Immature natural killer cell (primary cell): ENCODE results near the gene TXNRD2. TPM values are rescaled to one million over a fixed set of nuclear protein-coding genes. Genes with fewer than 3 reads are reported as not detected.
"Not testable (repeated sequence)": the region's sequence is repeated elsewhere in the genome, so short reads cannot be mapped to it uniquely, and the experiment has no call there.

Source experiments
- DNase-seq, 3 donors: peaks; one replicate each; pipeline ENCODE4 v3.0.0; 2022; ENCODE audit warnings: mixed read lengths in 1 of 3
- H3K27ac Mint-ChIP-seq, 6 donors: one replicate each; pipeline ENCODE4 v1.8.0; 2020; ENCODE audit warnings: mixed read lengths in 6 of 6, mild to moderate bottlenecking in 5 of 6, inconsistent platforms in 4 of 6, moderate library complexity in 3 of 6
- H3K27me3 Mint-ChIP-seq, 3 donors: one replicate each; pipeline ENCODE4 v1.8.0; 2020 to 2021; ENCODE audit warnings: low read depth in 3 of 3, mild to moderate bottlenecking in 3 of 3, mixed read lengths in 3 of 3, moderate library complexity in 3 of 3, inconsistent platforms in 1 of 3
- H3K36me3 Mint-ChIP-seq, 3 donors: one replicate each; pipeline ENCODE4 v1.8.0; 2020; ENCODE audit warnings: mixed read lengths in 3 of 3, inconsistent platforms in 2 of 3, mild to moderate bottlenecking in 2 of 3
- H3K4me1 Mint-ChIP-seq, 2 donors: one replicate each; pipeline ENCODE4 v1.8.0; 2020; ENCODE audit warnings: inconsistent platforms in 2 of 2, mild to moderate bottlenecking in 2 of 2, mixed read lengths in 2 of 2, moderate library complexity in 1 of 2
- H3K4me3 Mint-ChIP-seq, 5 donors: one replicate each; pipeline ENCODE4 v1.8.0; 2020; ENCODE audit warnings: mild to moderate bottlenecking in 5 of 5, mixed read lengths in 5 of 5, inconsistent platforms in 3 of 5, moderate library complexity in 3 of 5
- H3K9me3 Mint-ChIP-seq, 6 donors: one replicate each; pipeline ENCODE4 v1.8.0; 2020; ENCODE audit warnings: mild to moderate bottlenecking in 6 of 6, mixed read lengths in 6 of 6, inconsistent platforms in 4 of 6, moderate library complexity in 3 of 6
- polyA plus RNA-seq, 3 donors: library from polyadenylated mRNA; unstranded; fragments of 300-500 nt; fragmentation: Illumina TruSeq; gene quantifications; one replicate each; pipeline ENCODE4 v1.2.3, GENCODE V29; 2021

The TXNRD2 gene
- polyA plus RNA-seq, 3 donors from 2014 or later: 11.0 to 17.1 (median 15.5) TPM

DNA sequence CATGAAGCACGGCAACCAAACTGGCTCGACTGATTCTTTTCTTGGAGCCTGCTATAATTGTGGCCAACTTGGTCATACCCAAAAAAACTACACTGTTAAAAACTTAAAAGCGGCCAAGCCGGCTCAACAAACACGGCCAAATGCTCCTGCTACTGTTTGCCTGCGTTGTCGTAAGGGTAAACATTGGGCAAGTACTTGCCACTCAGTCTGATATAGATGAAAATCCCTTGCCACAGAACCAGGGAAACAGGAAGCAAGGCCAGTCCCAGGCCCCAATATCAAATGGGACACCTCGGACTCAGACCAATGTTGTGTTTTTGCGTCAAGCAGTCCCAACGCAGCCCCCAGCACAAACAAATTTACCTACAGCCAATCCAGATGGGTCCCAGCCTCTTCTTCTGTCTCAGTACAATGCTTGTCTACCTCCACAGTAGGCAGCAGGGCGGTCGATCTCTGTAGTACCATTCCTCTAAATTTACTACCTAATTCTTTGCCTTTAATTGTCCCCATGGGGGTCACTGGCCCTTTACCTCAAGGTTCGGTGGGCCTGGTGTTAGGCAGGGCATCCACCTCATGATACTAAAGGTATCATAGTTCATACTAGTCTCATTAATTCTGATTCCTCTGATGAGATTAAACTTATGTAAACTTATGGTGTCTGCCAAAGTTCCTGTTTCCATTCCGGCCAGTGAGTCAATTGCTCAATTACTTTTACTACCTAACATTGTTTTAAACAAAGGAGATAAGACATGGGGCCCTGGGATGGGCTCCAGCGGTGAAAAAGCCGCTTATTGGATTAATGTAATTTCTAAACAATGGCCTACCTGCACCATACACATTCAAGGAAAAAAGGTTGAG lies 3.8 kb downstream of the TXNRD2 start:
- H3K27ac Mint-ChIP-seq: no peak overlapping the region
- DNase-seq: no peak
- H3K9me3 Mint-ChIP-seq: peaks cover 7 to 20% (median 16%) of the 10 kb centered on the region in 6 donors
- peaks cover 25 to 27% of the 10 kb centered on the region in 2 donors for H3K4me1 Mint-ChIP-seq
- peaks cover 21 to 29% (median 22%) of the 10 kb centered on the region in 3 donors for H3K36me3 Mint-ChIP-seq
- peaks cover 0 to 2% (median 2%) of the 10 kb centered on the region in 3 donors for H3K27me3 Mint-ChIP-seq
- no peak overlapping the region for H3K4me3 Mint-ChIP-seq

DNA sequence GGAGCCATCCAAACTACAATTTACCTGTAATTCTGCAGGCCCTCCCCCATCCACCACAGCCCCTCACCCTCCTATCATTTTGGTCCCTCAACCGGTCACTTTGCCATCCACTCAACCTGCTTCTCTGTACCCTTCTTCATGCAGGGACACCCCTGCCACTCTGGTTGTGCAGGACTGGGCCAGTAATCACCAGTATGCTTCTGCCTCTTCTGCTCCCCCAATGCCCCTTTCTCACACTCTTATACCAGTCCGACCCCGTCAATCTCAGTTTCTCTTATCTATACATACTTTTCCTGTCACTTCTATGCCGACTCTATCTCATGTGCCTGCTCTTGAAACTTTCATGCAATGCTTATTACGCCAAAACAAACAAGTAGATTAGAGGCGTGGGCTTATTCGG lies 5.1 kb downstream of the TXNRD2 start:
- H3K27me3 Mint-ChIP-seq: peaks cover 0 to 2% (median 2%) of the 10 kb centered on the region in 3 donors
- peaks cover 7 to 20% (median 16%) of the 10 kb centered on the region in 6 donors for H3K9me3 Mint-ChIP-seq
- H3K4me1 Mint-ChIP-seq: peaks cover 15 to 16% of the 10 kb centered on the region in 2 donors
- no peak overlapping the region for H3K4me3 Mint-ChIP-seq
- H3K27ac Mint-ChIP-seq: no peak overlapping the region
- H3K36me3 Mint-ChIP-seq: peaks cover 21 to 29% (median 22%) of the 10 kb centered on the region in 3 donors
- DNase-seq: no peak

GRCh38 chr22:19935123-19935718 lies 6.4 kb downstream of the TXNRD2 start:
- H3K27ac Mint-ChIP-seq: peak overlapping the region in 1 of 6 donors; percentile 24

DNA sequence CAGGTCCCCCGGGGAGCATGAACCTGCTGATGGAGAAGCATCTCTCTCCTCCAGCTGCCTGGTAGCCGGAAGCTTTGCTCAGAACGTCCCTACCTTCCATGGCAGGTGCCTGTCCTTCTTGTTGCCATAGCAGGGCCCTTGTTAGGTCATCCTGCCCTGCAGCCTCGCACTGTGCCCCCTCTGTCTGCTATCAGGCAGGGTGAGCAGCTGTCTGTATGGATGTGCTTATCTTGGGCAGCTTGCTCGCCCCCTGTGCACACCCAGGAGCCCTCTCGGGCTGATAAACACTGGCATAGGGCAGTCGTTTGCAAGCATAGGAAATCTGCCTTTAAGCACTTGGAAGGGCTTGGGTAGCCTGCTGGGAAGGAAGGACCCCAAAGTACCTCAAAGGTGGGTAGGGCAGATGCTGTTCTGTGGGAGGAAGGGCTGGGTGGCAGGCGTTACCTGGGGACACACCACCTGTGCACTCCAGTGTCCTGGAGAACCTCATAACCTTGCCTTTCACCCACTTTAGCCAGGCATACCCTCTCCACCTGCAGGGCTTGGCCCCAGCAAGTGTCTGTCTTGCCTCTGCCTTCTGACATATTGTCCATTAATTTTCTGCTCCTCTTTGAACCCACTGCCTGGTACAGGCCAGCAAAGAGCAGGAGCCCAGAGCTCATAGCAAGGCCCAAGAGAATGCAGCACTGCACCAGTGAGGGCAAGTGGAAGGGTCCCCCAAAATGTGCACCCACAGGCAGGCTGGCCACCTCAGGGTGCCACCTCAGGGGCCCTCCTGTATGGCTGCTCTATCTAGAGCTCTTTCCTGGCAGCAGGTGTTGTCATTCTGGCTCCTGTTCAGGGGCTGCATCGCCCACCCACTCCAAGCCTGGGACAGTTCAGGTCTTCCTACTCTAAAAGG lies 8.0 kb downstream of the TXNRD2 start:
- H3K27ac Mint-ChIP-seq: no peak overlapping the region
- DNase-seq: no peak
- peaks cover 0 to 2% (median 2%) of the 10 kb centered on the region in 3 donors for H3K27me3 Mint-ChIP-seq
- no peak overlapping the region for H3K4me3 Mint-ChIP-seq
- H3K36me3 Mint-ChIP-seq: peaks cover 21 to 29% (median 25%) of the 10 kb centered on the region in 3 donors
- peaks cover 7 to 20% (median 16%) of the 10 kb centered on the region in 6 donors for H3K9me3 Mint-ChIP-seq
- H3K4me1 Mint-ChIP-seq: peaks cover 2 to 4% of the 10 kb centered on the region in 2 donors

More at GRCh38 chr22:19935123-19935718, 6.4 kb downstream of the TXNRD2 start:
- Mint-ChIP-seq H3K36me3 (peaks cover 22 to 29% (median 25%) of the 10 kb centered on the region in 3 donors), H3K9me3 (peaks cover 7 to 20% (median 16%) of the 10 kb centered on the region in 6 donors)
- not testable (repeated sequence) for DNase-seq, H3K4me3 Mint-ChIP-seq, H3K4me1 Mint-ChIP-seq, H3K27me3 Mint-ChIP-seq

DNA sequence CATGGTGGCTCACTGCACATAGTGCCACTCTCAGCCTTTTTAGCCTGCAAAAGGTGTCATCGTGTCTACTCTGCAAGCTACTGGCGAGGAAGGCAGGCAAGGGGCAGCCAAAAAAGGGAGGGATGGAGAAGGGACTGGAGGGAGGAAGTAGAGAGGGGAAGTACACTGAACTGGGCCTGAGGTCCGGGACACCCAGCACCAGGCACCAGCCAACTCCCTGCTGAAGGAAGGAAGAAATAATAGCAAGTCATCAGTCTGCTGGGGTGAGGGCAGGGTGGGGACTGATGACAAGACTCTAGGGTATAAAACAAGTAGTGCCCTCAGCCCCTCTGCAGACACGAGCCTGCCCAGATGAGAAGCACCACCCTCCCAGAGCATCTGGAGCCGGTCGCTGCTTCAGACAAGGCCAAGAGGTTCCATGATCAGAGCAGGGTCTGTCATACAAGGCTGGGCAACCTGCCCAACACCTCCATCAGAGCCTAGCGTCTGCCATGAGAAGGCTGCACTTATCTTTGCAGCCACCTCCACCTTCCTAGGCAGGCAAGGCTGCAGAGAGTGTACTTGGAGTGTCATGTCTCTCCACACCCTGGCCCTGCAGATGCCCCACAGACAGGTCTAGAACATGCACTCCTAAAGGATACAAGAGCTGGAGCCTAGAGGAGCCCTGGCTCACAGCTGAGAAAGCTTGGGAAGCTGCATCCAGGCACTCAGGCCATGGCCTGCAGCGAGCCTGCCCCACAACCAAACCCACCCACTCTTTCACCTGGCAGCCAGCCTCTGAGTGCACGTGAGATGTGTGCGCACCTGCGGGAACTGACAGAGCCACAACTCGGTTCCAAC lies 9.0 kb downstream of the TXNRD2 start:
- Mint-ChIP-seq H3K4me1 (peaks cover 2 to 4% of the 10 kb centered on the region in 2 donors), H3K27ac (peak overlapping the region in 1 of 6 donors; percentile 12), H3K36me3 (peaks cover 22 to 29% (median 23%) of the 10 kb centered on the region in 3 donors), H3K9me3 (peaks cover 5 to 20% (median 16%) of the 10 kb centered on the region in 6 donors), H3K4me3 (no peak overlapping the region), H3K27me3 (peaks cover 0 to 2% (median 2%) of the 10 kb centered on the region in 3 donors)
- DNase-seq: no peak

GRCh38 chr22:19931514-19931913 lies 10.1 kb downstream of the TXNRD2 start:
- no peak for DNase-seq
- Mint-ChIP-seq H3K9me3 (peaks cover 4 to 14% (median 13%) of the 10 kb centered on the region in 6 donors), H3K27me3 (peaks cover 0 to 2% (median 0%) of the 10 kb centered on the region in 3 donors), H3K36me3 (peaks cover 14 to 22% (median 16%) of the 10 kb centered on the region in 3 donors), H3K4me1 (peaks cover 2 to 4% of the 10 kb centered on the region in 2 donors), H3K27ac (no peak overlapping the region), H3K4me3 (no peak overlapping the region)

DNA sequence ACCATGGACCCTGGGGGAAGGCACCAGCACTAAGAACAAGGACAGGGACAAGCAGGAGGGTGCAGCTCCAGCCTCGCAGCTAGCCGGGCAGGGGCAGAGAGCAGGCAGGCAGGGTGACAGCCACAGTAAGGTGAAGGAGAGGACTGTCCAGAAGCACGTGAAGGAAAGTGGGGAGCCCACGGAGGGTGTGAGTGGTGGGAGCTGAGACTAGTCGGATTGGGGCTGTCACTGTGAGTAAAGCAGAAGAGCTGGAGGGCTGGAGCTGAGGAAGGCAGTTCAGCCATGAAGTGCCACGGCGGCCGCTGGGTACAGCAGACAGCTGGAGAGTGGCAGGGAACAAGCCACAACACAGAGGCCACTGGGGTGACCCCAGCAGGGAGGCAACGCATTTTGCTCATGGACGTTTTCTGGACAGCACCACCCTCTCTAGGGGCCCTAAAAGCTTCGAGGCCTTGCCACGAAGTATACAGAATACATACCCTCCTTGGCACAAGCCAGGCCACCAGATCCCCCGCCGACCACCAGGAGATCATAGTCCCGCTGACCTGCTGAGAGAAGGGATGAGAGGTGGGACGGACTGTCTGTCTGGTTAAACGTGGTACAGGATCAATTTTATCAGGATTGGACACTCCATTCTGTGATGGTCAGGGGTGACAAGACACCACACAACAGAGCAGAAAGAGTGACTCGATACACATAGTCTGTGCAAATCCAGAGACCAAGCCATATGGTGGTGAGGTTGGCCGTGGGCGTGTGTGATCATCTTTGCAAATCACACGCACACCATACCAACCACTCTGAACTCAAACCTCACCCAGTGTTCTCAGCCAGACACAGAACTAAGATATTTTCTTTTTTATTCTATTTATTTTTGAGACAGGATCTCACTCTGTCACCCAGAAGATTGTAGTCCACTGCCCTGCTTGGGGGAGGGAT lies 10.8 kb downstream of the TXNRD2 start:
- no peak overlapping the region for H3K27ac Mint-ChIP-seq
- peaks cover 7 to 15% (median 9%) of the 10 kb centered on the region in 3 donors for H3K36me3 Mint-ChIP-seq
- no peak overlapping the region for H3K4me3 Mint-ChIP-seq
- H3K27me3 Mint-ChIP-seq: peaks cover 0 to 2% (median 0%) of the 10 kb centered on the region in 3 donors
- peaks cover 2 to 4% of the 10 kb centered on the region in 2 donors for H3K4me1 Mint-ChIP-seq
- peaks cover 0 to 7% (median 6%) of the 10 kb centered on the region in 6 donors for H3K9me3 Mint-ChIP-seq
- no peak for DNase-seq

GRCh38 chr22:19929586-19930550 lies 11.8 kb downstream of the TXNRD2 start:
- H3K27ac Mint-ChIP-seq: peak overlapping the region in 1 of 6 donors; percentile 67
- H3K4me1 Mint-ChIP-seq: peaks cover 0 to 2% of the 10 kb centered on the region in 2 donors
- H3K9me3 Mint-ChIP-seq: no peaks in the 10 kb centered on the region
- no peak overlapping the region for H3K4me3 Mint-ChIP-seq
- H3K27me3 Mint-ChIP-seq: peaks cover 0 to 2% (median 0%) of the 10 kb centered on the region in 3 donors
- H3K36me3 Mint-ChIP-seq: peaks cover 0 to 8% (median 4%) of the 10 kb centered on the region in 3 donors
- no peak for DNase-seq

GRCh38 chr22:19928207-19928606 lies 13.4 kb downstream of the TXNRD2 start:
- peaks cover 0 to 14% (median 9%) of the 10 kb centered on the region in 3 donors for H3K36me3 Mint-ChIP-seq
- H3K4me1 Mint-ChIP-seq: peaks cover 2 to 5% of the 10 kb centered on the region in 2 donors
- no peaks in the 10 kb centered on the region for H3K9me3 Mint-ChIP-seq
- peaks cover 0 to 1% (median 0%) of the 10 kb centered on the region in 3 donors for H3K27me3 Mint-ChIP-seq
- H3K27ac Mint-ChIP-seq: no peak overlapping the region
- no peak for DNase-seq
- no peak overlapping the region for H3K4me3 Mint-ChIP-seq

DNA sequence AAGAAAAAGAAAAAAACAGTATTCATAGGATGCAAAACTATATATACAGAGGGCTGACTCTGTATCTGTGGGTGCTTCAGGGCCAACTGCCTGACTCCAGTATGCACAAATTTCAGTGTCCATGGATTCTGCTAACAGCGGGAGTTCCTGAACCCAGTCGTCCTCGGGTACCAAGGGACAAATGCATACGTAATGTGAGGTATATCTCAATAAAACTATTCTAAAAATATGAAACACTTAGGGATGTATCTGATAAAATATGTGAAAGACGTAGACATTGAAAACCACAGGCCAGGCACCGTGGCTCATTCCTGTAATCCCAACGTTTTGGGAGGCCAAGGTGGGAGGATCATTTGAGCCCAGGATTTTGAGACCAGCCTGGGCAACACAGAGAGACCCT lies 13.9 kb downstream of the TXNRD2 start:
- Mint-ChIP-seq H3K4me3 (no peak overlapping the region), H3K27me3 (peaks cover 0 to 1% (median 0%) of the 10 kb centered on the region in 3 donors), H3K27ac (no peak overlapping the region), H3K36me3 (peaks cover 0 to 14% (median 9%) of the 10 kb centered on the region in 3 donors), H3K4me1 (peaks cover 2 to 5% of the 10 kb centered on the region in 2 donors), H3K9me3 (no peaks in the 10 kb centered on the region)
- no peak for DNase-seq

GRCh38 chr22:19926028-19926427 lies 15.6 kb downstream of the TXNRD2 start:
- not testable (repeated sequence) for H3K4me3 Mint-ChIP-seq, H3K4me1 Mint-ChIP-seq, H3K9me3 Mint-ChIP-seq, DNase-seq, H3K27ac Mint-ChIP-seq, H3K27me3 Mint-ChIP-seq
- H3K36me3 Mint-ChIP-seq: peaks cover 0 to 14% (median 9%) of the 10 kb centered on the region in 3 donors
